Measurements from ENCODE around the gene HOXD8. TPM values are rescaled to one million over a fixed set of nuclear protein-coding genes. Genes with fewer than 3 reads are reported as not detected.

The HOXD8 gene
- total RNA-seq, 1 donor from 2014 or later: not detected

- no peak overlapping the region for H3K9ac ChIP-seq (ENCODE audit: low read length)
- Mint-ChIP-seq H3K4me3 (ENCODE audit: unreplicated experiment) (no peak overlapping the region), H3K27ac (ENCODE audit: unreplicated experiment) (no peak overlapping the region), H3K27me3 (ENCODE audit: low read depth, unreplicated experiment) (peaks cover 94% of the 10 kb centered on the region), H3K36me3 (ENCODE audit: low read depth, unreplicated experiment) (peaks cover 3% of the 10 kb centered on the region), H3K4me1 (ENCODE audit: low read depth, unreplicated experiment) (no peaks in the 10 kb centered on the region), H3K9me3 (ENCODE audit: unreplicated experiment) (peaks cover 46% of the 10 kb centered on the region)
- H4K20me1 ChIP-seq (ENCODE audit: insufficient read depth, low read length): no peaks in the 10 kb centered on the region
- H3K36me3 ChIP-seq (ENCODE audit: insufficient read depth, low read length): no peaks in the 10 kb centered on the region
- H3K27me3 ChIP-seq (ENCODE audit: insufficient read depth, low read length): peaks cover 79% of the 10 kb centered on the region
- no peak overlapping the region for H3K4me2 ChIP-seq (ENCODE audit: low read length)
- no peaks in the 10 kb centered on the region for H3K9me3 ChIP-seq (ENCODE audit: insufficient read depth, low read depth, low read length)
- FAIRE-seq (no peak), DNase-seq (ENCODE audit: low read depth) (no peak)
- H3K27ac ChIP-seq (ENCODE audit: low read depth, low read length): no peak overlapping the region
- H3K79me2 ChIP-seq (ENCODE audit: insufficient read depth, low read length): no peaks in the 10 kb centered on the region
- peaks cover 5% of the 10 kb centered on the region for H3K4me1 ChIP-seq (ENCODE audit: insufficient read depth, low read length)
- H3K4me3 ChIP-seq (ENCODE audit: insufficient read depth, low read depth, low read length): no peak overlapping the region
- no peak for TF ChIP-seq CTCF (IDR thresholded peaks at IDR 0.05; ENCODE audit: insufficient read depth, low read depth, low read length)
- TF ChIP-seq EZH2 (IDR thresholded peaks at IDR 0.05; ENCODE audit: insufficient read depth, low read length): no peak
- H2AFZ ChIP-seq (ENCODE audit: low read depth, low read length): no peak overlapping the region
Measured at GRCh38 chr2:176145085-176145969, 15.8 kb downstream of the HOXD8 start.

- no peaks in the 10 kb centered on the region for H4K20me1 ChIP-seq (ENCODE audit: insufficient read depth, low read length)
- H3K27me3 ChIP-seq (ENCODE audit: insufficient read depth, low read length): peaks cover 79% of the 10 kb centered on the region
- Mint-ChIP-seq H3K27me3 (ENCODE audit: low read depth, unreplicated experiment) (peaks cover 97% of the 10 kb centered on the region), H3K9me3 (ENCODE audit: unreplicated experiment) (peaks cover 48% of the 10 kb centered on the region), H3K36me3 (ENCODE audit: low read depth, unreplicated experiment) (peaks cover 3% of the 10 kb centered on the region), H3K4me3 (ENCODE audit: unreplicated experiment) (no peak overlapping the region), H3K4me1 (ENCODE audit: low read depth, unreplicated experiment) (no peaks in the 10 kb centered on the region), H3K27ac (ENCODE audit: unreplicated experiment) (no peak overlapping the region)
- DNase-seq (ENCODE audit: low read depth) (no peak), FAIRE-seq (no peak)
- no peaks in the 10 kb centered on the region for H3K9me3 ChIP-seq (ENCODE audit: insufficient read depth, low read depth, low read length)
- H3K27ac ChIP-seq (ENCODE audit: low read depth, low read length): no peak overlapping the region
- TF ChIP-seq CTCF (IDR thresholded peaks at IDR 0.05; ENCODE audit: insufficient read depth, low read depth, low read length) (no peak), EZH2 (IDR thresholded peaks at IDR 0.05; ENCODE audit: insufficient read depth, low read length) (no peak)
- no peak overlapping the region for H3K4me2 ChIP-seq (ENCODE audit: low read length)
- no peak overlapping the region for H3K9ac ChIP-seq (ENCODE audit: low read length)
- no peaks in the 10 kb centered on the region for H3K79me2 ChIP-seq (ENCODE audit: insufficient read depth, low read length)
- H3K4me1 ChIP-seq (ENCODE audit: insufficient read depth, low read length): no peaks in the 10 kb centered on the region
- H3K4me3 ChIP-seq (ENCODE audit: insufficient read depth, low read depth, low read length): no peak overlapping the region
- H3K36me3 ChIP-seq (ENCODE audit: insufficient read depth, low read length): no peaks in the 10 kb centered on the region
- H2AFZ ChIP-seq (ENCODE audit: low read depth, low read length): no peak overlapping the region
Measured at GRCh38 chr2:176146101-176146500, 16.6 kb downstream of the HOXD8 start.

GRCh38 chr2:176146645-176147044 lies 17.1 kb downstream of the HOXD8 start:
- Mint-ChIP-seq H3K27me3 (ENCODE audit: low read depth, unreplicated experiment) (peaks cover 97% of the 10 kb centered on the region), H3K36me3 (ENCODE audit: low read depth, unreplicated experiment) (peaks cover 2% of the 10 kb centered on the region), H3K27ac (ENCODE audit: unreplicated experiment) (no peak overlapping the region), H3K4me1 (ENCODE audit: low read depth, unreplicated experiment) (no peaks in the 10 kb centered on the region), H3K9me3 (ENCODE audit: unreplicated experiment) (peaks cover 48% of the 10 kb centered on the region), H3K4me3 (ENCODE audit: unreplicated experiment) (no peak overlapping the region)
- Histone ChIP-seq H2AFZ (ENCODE audit: low read depth, low read length) (no peak overlapping the region), H3K27ac (ENCODE audit: low read depth, low read length) (no peak overlapping the region), H3K9me3 (ENCODE audit: insufficient read depth, low read depth, low read length) (no peaks in the 10 kb centered on the region), H3K9ac (ENCODE audit: low read length) (no peak overlapping the region), H4K20me1 (ENCODE audit: insufficient read depth, low read length) (no peaks in the 10 kb centered on the region), H3K4me2 (ENCODE audit: low read length) (no peak overlapping the region), H3K4me1 (ENCODE audit: insufficient read depth, low read length) (no peaks in the 10 kb centered on the region), H3K79me2 (ENCODE audit: insufficient read depth, low read length) (no peaks in the 10 kb centered on the region), H3K36me3 (ENCODE audit: insufficient read depth, low read length) (no peaks in the 10 kb centered on the region), H3K27me3 (ENCODE audit: insufficient read depth, low read length) (peaks cover 79% of the 10 kb centered on the region), H3K4me3 (ENCODE audit: insufficient read depth, low read depth, low read length) (no peak overlapping the region)
- TF ChIP-seq CTCF (IDR thresholded peaks at IDR 0.05; ENCODE audit: insufficient read depth, low read depth, low read length): no peak
- TF ChIP-seq EZH2 (IDR thresholded peaks at IDR 0.05; ENCODE audit: insufficient read depth, low read length): no peak
- DNase-seq (ENCODE audit: low read depth) (no peak), FAIRE-seq (no peak)
